Activated CD4-positive, alpha-beta T cell treated with anti-CD3 and anti-CD28 coated beads, Interleukin-2, amount 10 ng/mL, durations not matched to agents 24 days and 14 days (primary cell): ENCODE measurements around the gene ETV2. TPM values are rescaled to one million over a fixed set of nuclear protein-coding genes. Genes with fewer than 3 reads are reported as not detected.
"Not testable (repeated sequence)": the region's sequence is repeated elsewhere in the genome, so short reads cannot be mapped to it uniquely, and the experiment has no call there.

Source experiments
- DNase-seq: peaks from one replicate; pipeline ENCODE4 v3.0.0; 2022
- H3K27ac Mint-ChIP-seq: one replicate; pipeline ENCODE4 v1.8.0; 2022; ENCODE audit warnings: mild to moderate bottlenecking, mixed read lengths
- H3K27me3 Mint-ChIP-seq: one replicate; pipeline ENCODE4 v1.8.0; 2022; ENCODE audit warnings: mixed read lengths
- H3K36me3 Mint-ChIP-seq: one replicate; pipeline ENCODE4 v1.8.0; 2022; ENCODE audit warnings: low read depth, mild to moderate bottlenecking, mixed read lengths
- H3K4me1 Mint-ChIP-seq: one replicate; pipeline ENCODE4 v1.8.0; 2021; ENCODE audit warnings: mixed read lengths
- H3K4me3 Mint-ChIP-seq: one replicate; pipeline ENCODE4 v1.8.0; 2022; ENCODE audit warnings: mild to moderate bottlenecking, moderate library complexity, mixed read lengths
- H3K9me3 Mint-ChIP-seq: one replicate; pipeline ENCODE4 v1.8.0; 2021; ENCODE audit warnings: mixed read lengths
- intact Hi-C: fragments of 100-400 bp; cut with micrococcal nuclease; formaldehyde crosslinking; loops from one replicate; pipeline ENCODE4 v1.15.1; 2023
- total RNA-seq: library from RNA; stranded (reverse); gene quantifications from 2 replicates; pipeline ENCODE4 v1.2.3, GENCODE V29; 2022

Gene ETV2
- total RNA-seq, 1 donor from 2014 or later: 0.93 TPM

DNA sequence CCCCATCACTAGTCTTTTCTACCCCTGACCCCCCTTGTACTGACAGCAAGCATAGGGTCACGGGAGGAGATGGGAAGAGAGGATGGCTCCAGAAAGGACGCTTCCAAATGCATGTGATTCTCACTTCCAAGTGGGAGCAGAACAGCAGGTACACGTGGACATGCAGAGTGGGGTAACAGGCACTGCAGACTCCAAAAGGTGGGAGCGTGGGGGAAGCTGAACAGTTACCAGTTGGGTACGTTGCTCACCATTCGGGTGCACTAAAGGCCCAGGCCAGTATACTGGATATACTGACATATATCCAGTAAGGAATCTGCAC, 2.3 kb upstream of the ETV2 start:
- peaks cover 23% of the 10 kb centered on the region for H3K36me3 Mint-ChIP-seq
- no peak for DNase-seq
- no peaks in the 10 kb centered on the region for H3K27me3 Mint-ChIP-seq
- intact Hi-C loops: no loop called here
- no peak overlapping the region for H3K4me3 Mint-ChIP-seq
- H3K9me3 Mint-ChIP-seq: no peaks in the 10 kb centered on the region
- no peak overlapping the region for H3K27ac Mint-ChIP-seq
- peaks cover 19% of the 10 kb centered on the region for H3K4me1 Mint-ChIP-seq

DNA sequence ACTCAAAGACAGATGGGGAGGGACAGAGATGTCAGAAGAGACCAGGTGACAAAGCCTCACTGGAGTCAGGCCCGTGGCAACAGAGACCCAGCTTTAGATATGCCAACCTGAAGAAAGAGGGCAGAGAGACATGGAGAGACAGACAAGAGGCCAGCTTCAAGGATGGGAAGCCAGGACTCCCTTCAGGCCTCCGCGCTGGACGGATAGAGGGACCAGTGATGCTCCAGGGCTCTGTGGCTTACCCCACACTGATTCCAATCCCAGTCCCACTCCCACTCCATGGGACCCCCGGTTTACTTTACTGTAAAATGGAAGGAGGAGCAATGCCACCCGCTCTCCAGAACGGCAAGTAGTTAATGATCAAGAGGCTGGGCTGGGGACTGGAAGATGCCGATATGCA, 1.7 kb upstream of the ETV2 start:
- no peak overlapping the region for H3K4me3 Mint-ChIP-seq
- no peaks in the 10 kb centered on the region for H3K27me3 Mint-ChIP-seq
- no peak overlapping the region for H3K27ac Mint-ChIP-seq
- intact Hi-C loops: no loop called here
- DNase-seq: peak; percentile 57
- H3K4me1 Mint-ChIP-seq: peaks cover 25% of the 10 kb centered on the region
- H3K36me3 Mint-ChIP-seq: peaks cover 20% of the 10 kb centered on the region
- no peaks in the 10 kb centered on the region for H3K9me3 Mint-ChIP-seq

DNA sequence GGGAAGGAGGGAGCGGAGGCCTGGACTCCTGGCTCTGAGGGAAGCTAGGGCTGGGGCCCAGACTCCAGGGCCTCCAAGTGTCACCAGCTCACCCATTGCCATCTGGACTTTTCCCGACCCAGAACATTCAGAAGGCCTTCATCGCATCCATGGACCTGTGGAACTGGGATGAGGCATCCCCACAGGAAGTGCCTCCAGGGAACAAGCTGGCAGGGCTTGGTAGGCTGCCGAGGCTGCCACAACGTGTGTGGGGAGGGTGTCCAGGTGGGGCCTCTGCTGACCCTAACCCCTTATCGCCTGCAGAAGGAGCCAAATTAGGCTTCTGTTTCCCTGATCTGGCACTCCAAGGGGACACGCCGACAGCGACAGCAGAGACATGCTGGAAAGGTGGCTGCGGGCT, 767 bp downstream of the ETV2 start:
- peak; percentile 59 for DNase-seq
- Mint-ChIP-seq H3K27me3 (no peaks in the 10 kb centered on the region), H3K4me3 (peak overlapping the region; percentile 82), H3K36me3 (peaks cover 4% of the 10 kb centered on the region), H3K9me3 (no peaks in the 10 kb centered on the region), H3K27ac (peak overlapping the region; percentile 73), H3K4me1 (peaks cover 38% of the 10 kb centered on the region)
- intact Hi-C loops: no loop called here

DNA sequence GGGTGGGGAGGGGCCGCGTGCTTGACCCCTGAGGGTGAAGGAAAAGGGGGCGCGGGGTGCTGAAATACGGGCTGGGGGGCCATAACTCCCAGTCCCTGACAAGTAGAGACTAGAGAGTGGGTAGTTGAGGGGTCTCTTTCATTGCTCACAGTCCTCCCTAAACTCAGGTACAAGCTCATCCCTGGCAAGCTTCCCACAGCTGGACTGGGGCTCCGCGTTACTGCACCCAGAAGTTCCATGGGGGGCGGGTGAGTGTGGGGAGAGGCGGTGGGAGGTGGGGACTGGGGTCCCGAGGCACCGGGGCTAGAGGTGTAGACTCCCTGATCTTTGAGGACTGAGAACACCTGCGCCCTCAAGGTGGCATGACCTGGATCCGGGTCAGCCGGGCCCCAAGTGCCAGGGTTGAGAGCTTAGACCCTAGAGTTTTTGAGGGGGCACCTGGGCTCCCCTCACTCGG, 1.3 kb downstream of the ETV2 start:
- H3K4me3 Mint-ChIP-seq: peak overlapping the region; percentile 82
- intact Hi-C loops: no loop called here
- peaks cover 4% of the 10 kb centered on the region for H3K36me3 Mint-ChIP-seq
- H3K9me3 Mint-ChIP-seq: no peaks in the 10 kb centered on the region
- no peak for DNase-seq
- H3K27me3 Mint-ChIP-seq: no peaks in the 10 kb centered on the region
- peaks cover 38% of the 10 kb centered on the region for H3K4me1 Mint-ChIP-seq
- no peak overlapping the region for H3K27ac Mint-ChIP-seq

DNA sequence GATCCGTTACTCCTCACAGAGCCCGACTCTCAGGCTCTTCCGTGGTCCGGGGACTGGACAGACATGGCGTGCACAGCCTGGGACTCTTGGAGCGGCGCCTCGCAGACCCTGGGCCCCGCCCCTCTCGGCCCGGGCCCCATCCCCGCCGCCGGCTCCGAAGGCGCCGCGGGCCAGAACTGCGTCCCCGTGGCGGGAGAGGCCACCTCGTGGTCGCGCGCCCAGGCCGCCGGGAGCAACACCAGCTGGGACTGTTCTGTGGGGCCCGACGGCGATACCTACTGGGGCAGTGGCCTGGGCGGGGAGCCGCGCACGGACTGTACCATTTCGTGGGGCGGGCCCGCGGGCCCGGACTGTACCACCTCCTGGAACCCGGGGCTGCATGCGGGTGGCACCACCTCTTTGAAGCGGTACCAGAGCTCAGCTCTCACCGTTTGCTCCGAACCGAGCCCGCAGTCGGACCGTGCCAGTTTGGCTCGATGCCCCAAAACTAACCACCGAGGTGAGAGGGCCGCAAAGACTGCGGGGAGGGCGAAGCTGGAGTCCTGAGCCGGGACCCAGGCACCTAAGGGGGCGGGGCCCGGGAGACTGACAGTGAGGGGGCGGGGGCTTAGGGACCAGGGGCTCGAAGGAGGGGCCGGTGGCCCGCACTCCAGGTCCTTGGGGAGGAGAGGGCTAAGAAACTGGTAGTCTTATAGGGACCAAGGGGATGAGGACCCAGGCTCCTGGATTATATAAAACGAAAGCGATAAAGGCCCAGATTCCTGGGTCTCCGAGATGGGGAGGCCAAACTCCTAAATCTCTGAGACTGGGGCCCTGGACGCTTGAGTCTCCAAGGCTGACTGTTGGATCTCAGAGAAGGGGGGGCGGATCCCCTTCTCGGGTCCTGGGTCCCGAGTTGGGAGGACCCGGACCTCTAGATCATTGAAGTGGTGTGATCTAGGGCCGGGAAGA, 2.0 kb downstream of the ETV2 start:
- Mint-ChIP-seq H3K27ac (peak overlapping the region; percentile 86), H3K9me3 (no peaks in the 10 kb centered on the region)

DNA sequence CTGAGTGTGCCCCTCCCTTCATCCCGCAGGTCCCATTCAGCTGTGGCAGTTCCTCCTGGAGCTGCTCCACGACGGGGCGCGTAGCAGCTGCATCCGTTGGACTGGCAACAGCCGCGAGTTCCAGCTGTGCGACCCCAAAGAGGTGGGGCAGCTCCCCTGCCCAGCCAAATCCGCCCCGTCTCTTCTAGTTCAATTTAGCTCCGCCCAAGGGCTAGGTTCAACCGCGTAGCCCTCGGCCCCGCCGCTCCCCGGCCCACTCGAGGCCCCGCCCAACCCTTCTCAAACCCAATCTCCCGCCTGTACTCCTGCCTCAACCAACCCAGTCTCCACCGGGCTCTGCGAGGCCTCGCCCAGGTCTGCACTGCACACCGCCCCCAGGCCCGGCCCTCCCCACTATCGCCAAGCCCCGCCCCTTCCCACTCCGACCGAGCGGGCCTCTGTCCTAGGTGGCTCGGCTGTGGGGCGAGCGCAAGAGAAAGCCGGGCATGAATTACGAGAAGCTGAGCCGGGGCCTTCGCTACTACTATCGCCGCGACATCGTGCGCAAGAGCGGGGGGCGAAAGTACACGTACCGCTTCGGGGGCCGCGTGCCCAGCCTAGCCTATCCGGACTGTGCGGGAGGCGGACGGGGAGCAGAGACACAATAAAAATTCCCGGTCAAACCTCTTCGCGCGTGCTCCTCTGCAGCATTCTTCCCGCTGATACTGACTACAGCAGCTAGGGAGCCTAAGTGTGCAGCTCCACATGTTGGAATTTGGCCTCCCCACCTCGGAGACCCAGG, 2.9 kb downstream of the ETV2 start:
- Mint-ChIP-seq H3K27me3 (no peaks in the 10 kb centered on the region), H3K4me1 (peaks cover 41% of the 10 kb centered on the region), H3K36me3 (peaks cover 4% of the 10 kb centered on the region), H3K9me3 (no peaks in the 10 kb centered on the region), H3K27ac (peak overlapping the region; percentile 83), H3K4me3 (peak overlapping the region; percentile 82)
- DNase-seq: peak; percentile 98
- intact Hi-C loops: loop anchor here (1.0 to 2.0 kb wide), 3 partner anchors 66 to 98 kb away; no protein-coding TSS in a partner anchor

More for the DNA sequence above, 2.0 kb downstream of the ETV2 start:
- H3K4me1 Mint-ChIP-seq: peaks cover 38% of the 10 kb centered on the region
- peak; percentile 95 for DNase-seq
- H3K4me3 Mint-ChIP-seq: peak overlapping the region; percentile 82
- intact Hi-C loops: loop anchor here (1.0 to 2.0 kb wide), 3 partner anchors 67 to 97 kb away; no protein-coding TSS in a partner anchor
- no peaks in the 10 kb centered on the region for H3K36me3 Mint-ChIP-seq
- H3K27me3 Mint-ChIP-seq: no peaks in the 10 kb centered on the region

DNA sequence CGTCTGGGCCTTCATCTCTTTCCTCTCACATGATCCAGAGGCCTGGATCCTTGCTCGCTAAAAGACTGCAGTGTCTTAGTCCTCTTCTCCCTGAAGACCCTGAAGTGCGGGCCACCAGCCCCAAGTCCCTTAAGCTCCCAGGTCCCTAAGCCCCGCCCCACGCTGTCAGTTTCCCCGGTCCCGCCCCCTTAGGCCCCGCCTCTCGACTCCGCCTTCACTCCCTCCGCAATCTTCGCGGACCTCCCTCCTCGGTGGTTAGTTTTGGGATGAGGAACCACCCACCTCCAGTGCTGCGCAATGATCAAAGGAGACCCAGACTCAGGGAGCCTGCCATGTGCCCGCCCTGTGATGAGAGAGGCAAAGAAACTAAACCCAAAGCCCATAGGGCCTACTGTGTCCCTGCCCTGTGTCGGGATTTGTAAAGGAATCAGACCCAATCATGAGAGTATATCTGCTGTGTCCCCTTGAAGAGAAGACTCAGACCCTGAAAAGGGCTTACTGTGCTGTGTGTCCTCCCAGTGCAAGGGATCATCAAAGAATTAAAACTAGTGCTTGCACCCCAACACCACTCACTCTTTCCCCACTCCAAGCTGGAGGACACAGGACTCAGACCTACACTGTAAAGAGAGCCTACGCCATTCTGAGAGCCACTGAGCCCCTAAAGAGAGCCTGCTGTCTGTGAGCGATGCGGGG, 3.6 kb downstream of the ETV2 start:
- Mint-ChIP-seq H3K27ac (peak overlapping the region; percentile 83), H3K4me1 (peaks cover 41% of the 10 kb centered on the region), H3K27me3 (no peaks in the 10 kb centered on the region), H3K9me3 (no peaks in the 10 kb centered on the region), H3K4me3 (peak overlapping the region; percentile 82), H3K36me3 (peaks cover 6% of the 10 kb centered on the region)
- intact Hi-C loops: loop anchor here (1.0 to 2.0 kb wide), 4 partner anchors 17 to 99 kb away; no protein-coding TSS in a partner anchor
- DNase-seq: peak; percentile 94

DNA sequence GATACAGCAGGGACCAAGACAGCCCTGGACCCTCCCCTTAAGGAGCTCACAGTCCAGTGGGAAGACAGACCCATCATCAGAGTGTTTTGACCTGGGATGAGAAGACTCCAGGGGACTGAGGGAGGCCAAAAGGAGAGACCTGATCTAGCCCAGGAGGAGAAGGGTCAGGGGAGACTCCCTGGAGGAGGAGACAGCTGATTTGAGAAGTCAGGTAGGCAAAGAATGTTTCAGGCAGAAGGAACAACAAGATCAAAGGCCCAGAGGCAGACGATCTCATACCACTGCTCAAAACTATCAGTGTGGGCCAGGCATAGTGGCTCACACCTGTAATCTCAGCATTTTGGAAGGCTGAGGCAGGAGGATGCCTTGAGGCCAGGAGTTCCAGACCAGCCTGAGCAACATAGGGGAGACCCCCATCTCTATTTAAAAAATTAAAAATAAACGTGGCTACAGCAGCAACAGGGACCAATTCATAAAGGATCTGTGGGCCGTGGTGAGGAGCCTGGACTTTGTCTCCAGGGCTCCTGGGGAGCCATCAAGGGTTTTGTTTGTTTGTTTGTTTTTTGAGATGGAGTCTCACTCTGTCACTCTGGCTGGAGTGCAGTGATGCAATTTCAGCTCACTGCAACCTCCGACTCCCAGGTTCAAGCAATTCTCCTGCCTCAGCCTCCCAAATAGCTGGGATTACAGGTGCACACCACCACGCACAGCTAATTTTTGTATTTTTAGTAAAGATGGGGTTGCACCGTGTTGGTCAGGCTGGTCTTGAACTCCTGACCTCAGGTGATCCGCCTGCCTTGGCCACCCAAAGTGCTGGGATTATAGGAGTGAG, 4.4 kb downstream of the ETV2 start:
- Mint-ChIP-seq H3K4me1 (peaks cover 43% of the 10 kb centered on the region), H3K36me3 (peaks cover 9% of the 10 kb centered on the region), H3K4me3 (no peak overlapping the region), H3K27ac (no peak overlapping the region), H3K27me3 (no peaks in the 10 kb centered on the region), H3K9me3 (no peaks in the 10 kb centered on the region)
- intact Hi-C loops: loop anchor here (1.0 to 2.0 kb wide), 3 partner anchors 18 to 95 kb away; no protein-coding TSS in a partner anchor
- DNase-seq: peak; percentile 60

DNA sequence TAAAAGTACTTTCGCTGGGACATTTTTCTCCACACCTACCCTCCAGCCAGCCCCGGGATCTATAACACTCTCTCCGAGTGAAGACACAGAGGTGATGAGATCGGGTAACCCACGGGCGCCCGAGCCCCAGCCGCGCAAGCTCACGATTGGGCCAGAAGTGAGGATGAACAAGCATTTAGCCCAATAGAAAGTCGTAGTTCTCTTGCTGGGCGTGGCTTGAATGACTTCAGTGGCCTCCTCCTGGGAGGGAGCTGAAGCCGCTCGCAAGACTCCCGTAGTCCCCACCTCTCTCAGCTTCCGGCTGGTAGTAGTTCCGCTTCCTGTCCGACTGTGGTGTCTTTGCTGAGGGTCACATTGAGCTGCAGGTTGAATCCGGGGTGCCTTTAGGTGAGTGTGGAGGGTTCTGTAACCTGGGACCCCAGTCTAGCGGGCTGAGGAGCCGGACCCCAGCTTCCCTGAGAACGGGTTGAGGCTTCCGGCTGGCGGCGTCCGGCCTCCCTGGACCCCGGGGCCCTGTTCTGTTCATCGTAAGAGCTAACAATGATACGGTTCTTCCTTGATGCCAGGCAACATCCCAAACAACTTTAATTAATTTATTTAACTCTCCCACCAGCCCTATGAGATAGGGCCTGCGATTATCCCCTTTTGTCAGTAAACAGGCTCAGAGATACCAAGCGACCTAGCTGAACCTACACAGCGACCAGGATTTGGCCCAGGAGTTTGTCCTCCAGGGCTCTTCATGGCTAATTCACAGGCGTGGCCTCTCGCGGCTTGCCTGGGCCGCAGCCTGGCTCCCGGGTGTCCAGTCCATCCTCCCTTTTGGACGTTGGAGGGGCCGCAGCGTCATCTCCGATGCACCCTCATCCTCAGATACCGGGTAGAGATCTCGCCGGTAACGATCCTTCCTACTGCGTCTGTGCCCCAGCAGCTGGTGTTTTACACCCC, 6.7 kb downstream of the ETV2 start, which contains the start of gene COX6B1:
Gene COX6B1, plus strand, starts transcription at position 307 of the 945 bp plus-strand sequence. CDS start 2,921 bp downstream, outside the sequence.
- Mint-ChIP-seq H3K27ac (peak within 1 kb of the TSS; percentile 88), H3K4me3 (peak within 1 kb of the TSS; percentile 96), H3K36me3 (peaks cover 20% of the 10 kb centered on the region), H3K4me1 (peaks cover 31% of the 10 kb centered on the region), H3K27me3 (no peaks in the 10 kb centered on the region), H3K9me3 (no peaks in the 10 kb centered on the region)
- DNase-seq: peak; percentile 98
- intact Hi-C loops: loop anchor here (1.0 to 2.0 kb wide), 2 partner anchors 35 to 406 kb away; partner anchors contain the start of genes HAUS5, THAP8 and WDR62

DNA sequence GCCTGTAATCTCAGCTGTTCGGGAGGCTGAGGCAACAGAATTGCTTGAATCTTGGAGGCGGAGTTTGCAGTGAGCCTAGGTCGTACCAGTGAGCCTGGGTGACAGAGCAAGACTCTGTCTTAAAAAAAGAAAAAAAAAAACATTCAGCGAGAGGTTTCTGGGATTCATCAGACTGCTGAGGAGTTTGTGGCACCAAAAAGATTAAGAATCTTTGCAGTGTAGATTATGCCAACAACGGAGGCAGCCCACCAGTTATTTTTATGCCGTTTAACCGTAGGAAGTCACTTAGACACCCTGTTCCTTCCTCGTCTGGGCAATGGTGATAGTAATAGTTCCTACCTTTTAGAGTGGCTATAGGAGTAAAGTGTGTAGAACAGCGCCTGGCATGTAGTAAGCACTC, 9.0 kb downstream of the ETV2 start:
- no peak for DNase-seq
- Mint-ChIP-seq H3K36me3 (peaks cover 35% of the 10 kb centered on the region), H3K4me3 (no peak overlapping the region), H3K9me3 (no peaks in the 10 kb centered on the region), H3K4me1 (peaks cover 16% of the 10 kb centered on the region), H3K27me3 (no peaks in the 10 kb centered on the region), H3K27ac (no peak overlapping the region)
- intact Hi-C loops: no loop called here

DNA sequence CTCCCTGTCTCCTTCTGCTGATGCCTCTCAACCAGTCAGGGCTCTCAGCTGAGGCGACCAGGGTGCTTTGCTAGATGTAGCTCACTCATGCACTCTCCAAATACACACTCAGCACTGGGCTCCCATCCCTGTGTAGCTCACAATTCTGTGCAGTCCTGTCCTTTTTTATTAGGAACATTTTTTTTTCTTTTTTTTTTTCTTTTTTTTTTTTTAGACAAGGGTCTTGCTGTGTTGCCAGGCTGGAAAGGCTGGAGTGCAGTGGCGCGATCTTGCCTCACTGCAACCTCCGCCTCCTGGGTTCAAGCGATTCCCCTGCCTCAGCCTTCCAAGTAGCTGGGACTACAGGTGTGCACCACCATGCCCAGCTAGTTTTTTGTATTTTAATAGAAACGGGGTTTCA, 13.3 kb downstream of the ETV2 start:
- H3K4me1 Mint-ChIP-seq: peaks cover 12% of the 10 kb centered on the region
- not testable (repeated sequence) for H3K9me3 Mint-ChIP-seq, DNase-seq

DNA sequence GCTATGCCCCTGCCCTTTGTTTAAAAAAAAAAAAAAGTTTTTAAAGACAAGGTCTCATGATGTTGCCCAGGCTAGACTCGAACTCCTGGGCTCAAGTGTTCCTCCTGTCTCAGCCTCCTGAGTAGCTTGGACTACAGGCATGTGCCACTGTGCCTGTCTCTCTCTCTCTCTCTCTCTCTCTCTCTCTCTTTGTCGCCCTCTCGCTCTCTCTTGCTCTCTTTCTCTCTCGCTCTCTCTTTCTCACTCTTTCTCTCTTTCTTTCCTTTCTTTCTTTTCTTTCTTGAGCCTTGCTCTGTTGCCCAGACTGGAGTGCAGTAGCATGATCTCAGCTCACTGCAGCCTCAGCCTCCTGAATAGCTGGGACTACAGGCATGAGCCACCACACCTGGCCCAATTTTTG, 14.1 kb downstream of the ETV2 start:
- peaks cover 58% of the 10 kb centered on the region for H3K36me3 Mint-ChIP-seq
- intact Hi-C loops: no loop called here
- no peak for DNase-seq
- no peak overlapping the region for H3K27ac Mint-ChIP-seq
- peaks cover 12% of the 10 kb centered on the region for H3K4me1 Mint-ChIP-seq
- no peaks in the 10 kb centered on the region for H3K27me3 Mint-ChIP-seq
- H3K4me3 Mint-ChIP-seq: no peak overlapping the region
- H3K9me3 Mint-ChIP-seq: no peaks in the 10 kb centered on the region

More for the DNA sequence above, 13.3 kb downstream of the ETV2 start:
- peaks cover 59% of the 10 kb centered on the region for H3K36me3 Mint-ChIP-seq
- H3K27me3 Mint-ChIP-seq, intact Hi-C loops, H3K4me3 Mint-ChIP-seq, H3K27ac Mint-ChIP-seq: not testable (repeated sequence)
